Mesothelial cell of epicardium (in vitro differentiated cells): ENCODE measurements around the gene RAB31. TPM values are rescaled to one million over a fixed set of nuclear protein-coding genes. Genes with fewer than 3 reads are reported as not detected.
A peak's percentile ranks its signal among the peaks of the same experiment; 100 is the strongest.

ENCODE experiments used
- DNase-seq, 2 experiments: peaks; one replicate each; pipeline ENCODE4 v3.0.0; 2021; ENCODE audit warnings: low spot score in 2 of 2; ENCODE audit not compliant: unreplicated experiment in 2 of 2
- H3K27ac Mint-ChIP-seq: 2 replicates; pipeline ENCODE4 v1.8.0; 2021; ENCODE audit warnings: mixed read lengths
- H3K27me3 Mint-ChIP-seq: 2 replicates; pipeline ENCODE4 v1.8.0; 2021; ENCODE audit warnings: low read depth, mixed read lengths
- H3K36me3 Mint-ChIP-seq: 2 replicates; pipeline ENCODE4 v1.8.0; 2021; ENCODE audit warnings: mixed read lengths
- H3K4me1 Mint-ChIP-seq: 2 replicates; pipeline ENCODE4 v1.8.0; 2021; ENCODE audit warnings: mixed read lengths
- H3K4me3 Mint-ChIP-seq: 2 replicates; pipeline ENCODE4 v1.8.0; 2021; ENCODE audit warnings: mild to moderate bottlenecking, moderate library complexity, mixed read lengths
- H3K9me3 Mint-ChIP-seq: 2 replicates; pipeline ENCODE4 v1.8.0; 2021; ENCODE audit warnings: mixed read lengths
- total RNA-seq: library from RNA; stranded (reverse); gene quantifications from 3 replicates; pipeline ENCODE4 v1.2.1, GENCODE V29; 2021
- TF ChIP-seq, protein P1 (sequence below): fragments of 200-600 bp; sonication (generic); IDR thresholded peaks from one replicate; pipeline ENCODE4 v1.5.0; 2021; ENCODE audit warnings: antibody characterized with exemption; ENCODE audit not compliant: unreplicated experiment

RAB31 gene
- total RNA-seq, 1 donor from 2014 or later, result 21.8 TPM

DNA sequence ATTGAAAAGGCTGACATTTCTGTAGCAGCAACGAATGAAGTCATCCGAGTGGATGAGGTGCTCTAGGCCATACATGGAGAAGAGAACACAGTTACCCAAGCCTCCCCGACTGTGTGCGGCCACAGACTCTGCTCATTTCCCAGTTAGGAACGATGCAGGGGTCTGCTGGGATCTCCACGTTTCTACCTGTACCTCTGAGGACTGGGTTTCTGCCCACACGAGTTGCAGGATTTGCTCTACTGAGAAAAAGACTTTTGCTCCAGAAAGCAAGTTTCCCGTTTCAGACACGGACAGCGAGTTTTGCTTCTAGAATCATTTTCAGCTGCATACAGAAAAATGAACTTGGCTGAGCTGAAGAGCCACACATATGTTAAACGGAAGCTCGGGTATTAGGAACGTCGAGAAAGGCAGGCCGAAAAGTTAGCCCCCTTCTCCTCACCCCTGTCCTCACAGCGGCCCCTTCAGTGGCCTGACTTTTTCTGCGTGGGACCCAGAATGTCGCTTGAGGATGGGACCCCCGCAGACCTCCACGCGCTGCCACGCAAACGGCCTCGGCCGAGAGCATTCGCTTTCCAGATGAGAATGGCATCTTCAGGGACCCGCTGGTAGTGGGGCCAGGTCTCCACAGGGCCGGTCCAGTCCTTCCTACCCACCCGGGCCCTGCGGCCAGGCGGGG is 582 bp upstream of the RAB31 start:
- Mint-ChIP-seq H3K9me3 (no peaks in the 10 kb centered on the region), H3K4me3 (peak overlapping the region; percentile 68), H3K27me3 (peaks cover 20% of the 10 kb centered on the region), H3K36me3 (no peaks in the 10 kb centered on the region), H3K27ac (peak overlapping the region; percentile 76), H3K4me1 (peaks cover 34% of the 10 kb centered on the region)
- TF ChIP-seq, protein P1, sequence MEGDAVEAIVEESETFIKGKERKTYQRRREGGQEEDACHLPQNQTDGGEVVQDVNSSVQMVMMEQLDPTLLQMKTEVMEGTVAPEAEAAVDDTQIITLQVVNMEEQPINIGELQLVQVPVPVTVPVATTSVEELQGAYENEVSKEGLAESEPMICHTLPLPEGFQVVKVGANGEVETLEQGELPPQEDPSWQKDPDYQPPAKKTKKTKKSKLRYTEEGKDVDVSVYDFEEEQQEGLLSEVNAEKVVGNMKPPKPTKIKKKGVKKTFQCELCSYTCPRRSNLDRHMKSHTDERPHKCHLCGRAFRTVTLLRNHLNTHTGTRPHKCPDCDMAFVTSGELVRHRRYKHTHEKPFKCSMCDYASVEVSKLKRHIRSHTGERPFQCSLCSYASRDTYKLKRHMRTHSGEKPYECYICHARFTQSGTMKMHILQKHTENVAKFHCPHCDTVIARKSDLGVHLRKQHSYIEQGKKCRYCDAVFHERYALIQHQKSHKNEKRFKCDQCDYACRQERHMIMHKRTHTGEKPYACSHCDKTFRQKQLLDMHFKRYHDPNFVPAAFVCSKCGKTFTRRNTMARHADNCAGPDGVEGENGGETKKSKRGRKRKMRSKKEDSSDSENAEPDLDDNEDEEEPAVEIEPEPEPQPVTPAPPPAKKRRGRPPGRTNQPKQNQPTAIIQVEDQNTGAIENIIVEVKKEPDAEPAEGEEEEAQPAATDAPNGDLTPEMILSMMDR, result no peak
- no peak for DNase-seq

- peaks cover 37% of the 10 kb centered on the region for H3K4me1 Mint-ChIP-seq
- peaks cover 20% of the 10 kb centered on the region for H3K27me3 Mint-ChIP-seq
- TF ChIP-seq, protein P1, result no peak
These were observed 568 bp downstream of the RAB31 start for GRCh38 chr18:9708434-9709303.

GRCh38 chr18:9709304-9709877 is 1.3 kb downstream of the RAB31 start:
- Mint-ChIP-seq H3K4me3 (peak overlapping the region; percentile 84), H3K27me3 (peaks cover 20% of the 10 kb centered on the region), H3K4me1 (peaks cover 37% of the 10 kb centered on the region), H3K36me3 (no peaks in the 10 kb centered on the region), H3K27ac (peak overlapping the region; percentile 74), H3K9me3 (no peaks in the 10 kb centered on the region)
- TF ChIP-seq, protein P1, result no peak
- no peak for DNase-seq

More at GRCh38 chr18:9708434-9709303, 568 bp downstream of the RAB31 start:
- DNase-seq, result peak in 1 of 2 experiments; percentile 53
- peak overlapping the region; percentile 74 for H3K27ac Mint-ChIP-seq
- H3K4me3 Mint-ChIP-seq, result peak overlapping the region; percentile 84
- no peaks in the 10 kb centered on the region for H3K9me3 Mint-ChIP-seq
- no peaks in the 10 kb centered on the region for H3K36me3 Mint-ChIP-seq

- TF ChIP-seq, protein P1, result no peak
- no peak overlapping the region for H3K27ac Mint-ChIP-seq
These were observed 1.9 kb downstream of the RAB31 start for GRCh38 chr18:9710037-9710436.

GRCh38 chr18:9711361-9712129 is 3.4 kb downstream of the RAB31 start:
- H3K27ac Mint-ChIP-seq, result no peak overlapping the region
- peaks cover 17% of the 10 kb centered on the region for H3K27me3 Mint-ChIP-seq
- H3K4me3 Mint-ChIP-seq, result no peak overlapping the region
- TF ChIP-seq, protein P1, result no peak
- DNase-seq, result no peak
- H3K36me3 Mint-ChIP-seq, result no peaks in the 10 kb centered on the region
- H3K9me3 Mint-ChIP-seq, result no peaks in the 10 kb centered on the region
- peaks cover 37% of the 10 kb centered on the region for H3K4me1 Mint-ChIP-seq

More at GRCh38 chr18:9710037-9710436, 1.9 kb downstream of the RAB31 start:
- peaks cover 37% of the 10 kb centered on the region for H3K4me1 Mint-ChIP-seq
- no peaks in the 10 kb centered on the region for H3K36me3 Mint-ChIP-seq
- no peaks in the 10 kb centered on the region for H3K9me3 Mint-ChIP-seq
- peak overlapping the region; percentile 84 for H3K4me3 Mint-ChIP-seq
- no peak for DNase-seq
- H3K27me3 Mint-ChIP-seq, result peaks cover 20% of the 10 kb centered on the region
